ENCODE data around the gene LRCOL1. TPM values are rescaled to one million over a fixed set of nuclear protein-coding genes. Genes with fewer than 3 reads are reported as not detected.
A peak's percentile ranks its signal among the peaks of the same experiment; 100 is the strongest.

The LRCOL1 gene
- total and polyA plus RNA-seq, 12 donors: 0.17 to 0.28 TPM; not detected in 10

DNA sequence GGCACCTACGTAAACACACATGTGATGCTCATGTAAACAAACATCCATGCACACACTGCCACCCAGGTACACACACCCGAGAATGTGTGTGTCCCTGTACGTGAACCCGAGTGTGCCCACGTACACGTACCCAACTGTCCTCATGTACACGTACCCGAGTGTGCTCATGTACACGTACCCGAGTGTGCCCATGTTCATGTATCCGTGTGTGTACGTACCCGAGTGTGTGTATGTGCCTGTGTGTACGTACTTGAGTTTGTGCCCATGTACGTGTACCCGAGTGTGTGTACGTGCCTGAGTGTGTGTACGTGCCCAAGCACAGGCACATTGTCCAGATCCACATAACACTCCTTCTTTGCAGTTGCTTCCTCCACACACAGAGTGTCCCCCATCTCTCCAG lies 45.0 kb downstream of the LRCOL1 start:
- H3K36me3 ChIP-seq: peaks cover 0 to 35% (median 0%) of the 10 kb centered on the region in 9 donors
- no peak overlapping the region for H3K27ac ChIP-seq
- ATAC-seq (no peak), DNase-seq (no peak)
- 94 to 97% methylated on average over 18 of the region's 18 CpGs for WGBS, 2 donors
- no peak overlapping the region for H3K4me3 ChIP-seq
- TF ChIP-seq, protein P1, sequence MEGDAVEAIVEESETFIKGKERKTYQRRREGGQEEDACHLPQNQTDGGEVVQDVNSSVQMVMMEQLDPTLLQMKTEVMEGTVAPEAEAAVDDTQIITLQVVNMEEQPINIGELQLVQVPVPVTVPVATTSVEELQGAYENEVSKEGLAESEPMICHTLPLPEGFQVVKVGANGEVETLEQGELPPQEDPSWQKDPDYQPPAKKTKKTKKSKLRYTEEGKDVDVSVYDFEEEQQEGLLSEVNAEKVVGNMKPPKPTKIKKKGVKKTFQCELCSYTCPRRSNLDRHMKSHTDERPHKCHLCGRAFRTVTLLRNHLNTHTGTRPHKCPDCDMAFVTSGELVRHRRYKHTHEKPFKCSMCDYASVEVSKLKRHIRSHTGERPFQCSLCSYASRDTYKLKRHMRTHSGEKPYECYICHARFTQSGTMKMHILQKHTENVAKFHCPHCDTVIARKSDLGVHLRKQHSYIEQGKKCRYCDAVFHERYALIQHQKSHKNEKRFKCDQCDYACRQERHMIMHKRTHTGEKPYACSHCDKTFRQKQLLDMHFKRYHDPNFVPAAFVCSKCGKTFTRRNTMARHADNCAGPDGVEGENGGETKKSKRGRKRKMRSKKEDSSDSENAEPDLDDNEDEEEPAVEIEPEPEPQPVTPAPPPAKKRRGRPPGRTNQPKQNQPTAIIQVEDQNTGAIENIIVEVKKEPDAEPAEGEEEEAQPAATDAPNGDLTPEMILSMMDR (IDR thresholded peaks at IDR 0.05): no peak
- intact Hi-C loops (cut with DNase I): no loop called here
- H3K4me1 ChIP-seq: peaks cover 4 to 10% (median 8%) of the 10 kb centered on the region in 9 donors
- peaks cover 0 to 8% (median 0%) of the 10 kb centered on the region in 7 donors for H3K27me3 ChIP-seq
- no peaks in the 10 kb centered on the region for H3K9me3 ChIP-seq

DNA sequence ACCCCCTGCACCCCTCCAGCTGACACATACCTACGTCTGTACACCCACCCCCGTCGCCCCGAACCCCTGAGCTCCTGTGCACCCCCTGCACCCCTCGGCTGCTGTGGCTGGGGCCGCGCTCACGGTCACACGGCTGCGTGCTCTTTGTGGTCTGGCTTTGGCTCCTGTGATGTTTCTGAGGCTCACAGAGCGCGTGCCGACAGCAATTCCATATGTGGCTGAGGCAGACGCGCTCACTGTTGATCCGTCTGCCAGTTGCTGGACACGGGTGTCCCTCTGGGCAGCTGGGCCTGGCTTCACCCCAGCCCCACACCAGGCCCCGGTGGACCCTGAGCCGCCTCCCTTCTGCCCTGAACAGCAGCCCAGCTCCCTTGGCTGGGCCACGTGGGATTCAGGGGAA lies 46.5 kb downstream of the LRCOL1 start:
- Histone ChIP-seq H3K27ac (no peak overlapping the region), H3K36me3 (peaks cover 0 to 30% (median 0%) of the 10 kb centered on the region in 9 donors), H3K4me1 (peaks cover 6 to 20% (median 17%) of the 10 kb centered on the region in 9 donors), H3K9me3 (no peaks in the 10 kb centered on the region), H3K4me3 (no peak overlapping the region), H3K27me3 (peaks cover 0 to 20% (median 0%) of the 10 kb centered on the region in 7 donors)
- ATAC-seq (no peak), DNase-seq (no peak)
- WGBS, 2 donors: 96 to 98% methylated on average over 20 of the region's 20 CpGs
- TF ChIP-seq, protein P1 (IDR thresholded peaks at IDR 0.05): no peak
- intact Hi-C loops (cut with DNase I): no loop called here

GRCh38 chr12:132562489-132563021 lies 47.8 kb downstream of the LRCOL1 start:
- 89 to 93% methylated on average over 21 of the region's 21 CpGs for WGBS, 2 donors
- peaks cover 0 to 20% (median 0%) of the 10 kb centered on the region in 9 donors for H3K36me3 ChIP-seq
- H3K9me3 ChIP-seq: no peaks in the 10 kb centered on the region
- H3K4me3 ChIP-seq: no peak overlapping the region
- no peak overlapping the region for H3K27ac ChIP-seq
- DNase-seq: no peak
- ATAC-seq: no peak
- peaks cover 0 to 33% (median 0%) of the 10 kb centered on the region in 7 donors for H3K27me3 ChIP-seq
- TF ChIP-seq, protein P1 (IDR thresholded peaks at IDR 0.05): no peak
- intact Hi-C loops (cut with DNase I): no loop called here
- peaks cover 6 to 27% (median 18%) of the 10 kb centered on the region in 9 donors for H3K4me1 ChIP-seq

GRCh38 chr12:132561427-132562156 lies 48.8 kb downstream of the LRCOL1 start:
- 80 to 83% methylated on average over 21 of the region's 21 CpGs for WGBS, 2 donors
- intact Hi-C loops (cut with DNase I): no loop called here
- H3K4me3 ChIP-seq: no peak overlapping the region

More at GRCh38 chr12:132561427-132562156, 48.8 kb downstream of the LRCOL1 start:
- H3K9me3 ChIP-seq: no peaks in the 10 kb centered on the region
- peak in 2 of 8 donors; percentile 21 to 22 for ATAC-seq
- no peak for DNase-seq
- H3K4me1 ChIP-seq: peaks cover 6 to 27% (median 18%) of the 10 kb centered on the region in 9 donors
- H3K36me3 ChIP-seq: peaks cover 0 to 13% (median 0%) of the 10 kb centered on the region in 9 donors
- peaks cover 0 to 36% (median 0%) of the 10 kb centered on the region in 7 donors for H3K27me3 ChIP-seq
- TF ChIP-seq, protein P1 (IDR thresholded peaks at IDR 0.05): peak in 6 of 9 donors; percentile 13 to 39 (median 29)
- no peak overlapping the region for H3K27ac ChIP-seq

Data from heart right ventricle (tissue), 16 donors.